GM12891 (cell line): ENCODE results near the gene SORCS2.

Experiments used
- DNase-seq: peaks from one replicate; pipeline ENCODE4 v3.0.0; 2011; ENCODE audit warnings: low spot score; ENCODE audit not compliant: insufficient read length
- FAIRE-seq: peaks from 2 replicates; lab custom pipeline; 2011; peaks lifted over from hg19 to GRCh38; lab: Jason Lieb, UNC
- PAX5 ChIP-seq: IDR thresholded peaks from 2 replicates; pipeline ENCODE4 v1.6.1; 2011; ENCODE audit warnings: low read length, moderate library complexity, mild to moderate bottlenecking; ENCODE audit not compliant: insufficient read depth, severe bottlenecking
- POLR2A ChIP-seq: IDR thresholded peaks from 2 replicates; pipeline ENCODE4 v1.6.1; 2011; ENCODE audit warnings: low read depth, low read length, control low read depth
- POLR2AphosphoS5 ChIP-seq: IDR thresholded peaks from 2 replicates; pipeline ENCODE4 v1.6.1; 2011; ENCODE audit warnings: low read depth, low read length, control low read depth
- POU2F2 ChIP-seq: IDR thresholded peaks from 2 replicates; pipeline ENCODE4 v1.6.1; 2011; ENCODE audit warnings: low read depth, mild to moderate bottlenecking, control low read depth, low read length, moderate library complexity
- SPI1 ChIP-seq: IDR thresholded peaks from 2 replicates; pipeline ENCODE4 v1.6.1; 2011; ENCODE audit warnings: low read depth, low read length, control low read depth
- TAF1 ChIP-seq: IDR thresholded peaks from 2 replicates; pipeline ENCODE4 v1.6.1; 2011; ENCODE audit warnings: low read depth, low read length, control low read depth

Gene SORCS2

GRCh38 chr4:7498446-7499200, 306.3 kb downstream of the SORCS2 start:
- TF ChIP-seq PAX5 (no peak), SPI1 (no peak), TAF1 (no peak), POU2F2 (no peak), POLR2AphosphoS5 (no peak), POLR2A (no peak)
- DNase-seq (no peak), FAIRE-seq (no peak)

GRCh38 chr4:7499661-7500060, 307.3 kb downstream of the SORCS2 start:
- TF ChIP-seq POU2F2 (no peak), PAX5 (no peak), POLR2AphosphoS5 (no peak), POLR2A (no peak), TAF1 (no peak), SPI1 (no peak)
- no peak for DNase-seq
- no peak for FAIRE-seq

- FAIRE-seq (no peak), DNase-seq (no peak)
- TF ChIP-seq PAX5 = no peak
- TF ChIP-seq SPI1 = no peak
- TF ChIP-seq TAF1 = no peak
- TF ChIP-seq POLR2A = no peak
- no peak for TF ChIP-seq POU2F2
- no peak for TF ChIP-seq POLR2AphosphoS5
Measured at GRCh38 chr4:7500404-7500803, 308.1 kb downstream of the SORCS2 start.

GRCh38 chr4:7501314-7501713, 309.0 kb downstream of the SORCS2 start:
- TF ChIP-seq POLR2AphosphoS5 (no peak), POU2F2 (no peak), PAX5 (no peak), SPI1 (no peak), TAF1 (no peak), POLR2A (no peak)
- FAIRE-seq (no peak), DNase-seq (no peak)

GRCh38 chr4:7501873-7502272, 309.5 kb downstream of the SORCS2 start:
- TF ChIP-seq SPI1 (no peak), PAX5 (no peak), TAF1 (no peak), POLR2A (no peak), POLR2AphosphoS5 (no peak), POU2F2 (no peak)
- FAIRE-seq = no peak
- no peak for DNase-seq

GRCh38 chr4:7503559-7504249, 311.4 kb downstream of the SORCS2 start:
- FAIRE-seq (no peak), DNase-seq (no peak)
- TF ChIP-seq TAF1 (no peak), POLR2AphosphoS5 (no peak), POU2F2 (no peak), SPI1 (no peak), PAX5 (no peak), POLR2A (no peak)

GRCh38 chr4:7505116-7505900, 313.0 kb downstream of the SORCS2 start:
- no peak for DNase-seq
- no peak for FAIRE-seq
- TF ChIP-seq POLR2A = no peak
- TF ChIP-seq POU2F2 = no peak
- TF ChIP-seq PAX5 = no peak
- TF ChIP-seq SPI1 = no peak
- no peak for TF ChIP-seq POLR2AphosphoS5

- FAIRE-seq (no peak), DNase-seq (no peak)
- TF ChIP-seq SPI1 (no peak), POLR2AphosphoS5 (no peak), POU2F2 (no peak), TAF1 (no peak), PAX5 (no peak), POLR2A (no peak)
Measured at GRCh38 chr4:7506119-7506518, 313.8 kb downstream of the SORCS2 start.

GRCh38 chr4:7506572-7506971, 314.2 kb downstream of the SORCS2 start:
- FAIRE-seq = no peak
- no peak for TF ChIP-seq TAF1
- TF ChIP-seq POU2F2 = no peak
- no peak for TF ChIP-seq POLR2A
- no peak for TF ChIP-seq PAX5
- no peak for TF ChIP-seq POLR2AphosphoS5
- no peak for TF ChIP-seq SPI1
- DNase-seq = no peak
